ENCODE data around the gene ENO3.

Gene ENO3

DNA sequence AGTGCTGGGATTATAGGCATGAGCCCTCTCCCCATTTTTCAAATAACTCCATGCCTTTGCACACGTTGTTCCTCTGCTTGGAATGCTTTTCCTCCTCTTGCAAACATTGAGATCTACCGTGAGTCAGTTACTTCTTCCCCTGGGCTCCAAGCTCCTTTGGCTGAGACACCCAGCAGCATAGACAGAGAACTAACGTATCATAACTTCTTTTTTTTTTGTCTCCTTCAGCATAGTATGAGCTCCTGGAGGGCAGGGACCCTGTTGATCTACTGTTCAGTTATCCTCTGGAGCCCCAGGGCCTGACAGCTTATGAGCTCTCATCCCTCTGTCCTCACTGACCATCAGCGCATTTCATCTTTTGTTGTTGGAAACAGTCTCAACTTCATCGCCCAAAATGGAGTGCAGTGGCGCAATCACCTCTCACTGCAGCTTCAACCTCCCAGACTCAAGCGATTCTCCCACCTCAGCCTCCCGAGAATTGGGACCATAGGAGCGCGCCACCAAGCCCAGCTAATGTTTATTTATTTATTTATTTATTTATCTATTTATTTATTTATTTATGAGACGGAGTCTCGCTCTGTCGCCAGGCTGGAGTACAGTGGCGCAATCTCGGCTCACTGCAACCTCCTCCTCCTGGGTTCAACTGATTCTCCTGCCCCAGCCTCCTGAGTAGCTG lies 14.5 kb downstream of the ENO3 start:
- H3K27me3 ChIP-seq (ENCODE audit: insufficient read depth, low read length, poor library complexity): no peaks in the 10 kb centered on the region
- H3K18ac ChIP-seq (ENCODE audit: low read length): no peak overlapping the region
- no peak overlapping the region for H3K27ac ChIP-seq (ENCODE audit: low read depth, low read length)
- H3K23ac ChIP-seq (ENCODE audit: low read length): no peak overlapping the region
- no peak overlapping the region for H4K8ac ChIP-seq (ENCODE audit: low read depth, low read length)
- no peak overlapping the region for H2BK120ac ChIP-seq (ENCODE audit: low read depth, low read length)
- no CpG with 5 or more reads among the region's 15 CpGs for WGBS (ENCODE audit: extremely low coverage, insufficient coverage, low lambda C conversion rate)
- no peak overlapping the region for H3K4me3 ChIP-seq (ENCODE audit: low read length)
- peaks cover 10% of the 10 kb centered on the region for H3K79me1 ChIP-seq (ENCODE audit: low read length)
- no peak overlapping the region for H2BK15ac ChIP-seq (replicated peaks; ENCODE audit: low read depth)
- H2BK5ac ChIP-seq (ENCODE audit: low read length): no peak overlapping the region
- H3K56ac ChIP-seq (ENCODE audit: low read length): no peak overlapping the region
- H3K4ac ChIP-seq (ENCODE audit: low read depth, low read length): no peak overlapping the region
- peaks cover 4% of the 10 kb centered on the region for H3K4me1 ChIP-seq (ENCODE audit: control insufficient read depth, low read depth, low read length)
- no peak overlapping the region for H3K4me2 ChIP-seq (ENCODE audit: low read length)
- no peak overlapping the region for H4K5ac ChIP-seq (ENCODE audit: low read length)
- H3K36me3 ChIP-seq (ENCODE audit: control insufficient read depth, insufficient read depth, low read length): no peaks in the 10 kb centered on the region
- no peak for DNase-seq
- peaks cover 6% of the 10 kb centered on the region for H3K79me2 ChIP-seq (ENCODE audit: control insufficient read depth, insufficient read depth, low read length)
- no peak overlapping the region for H2AK5ac ChIP-seq (ENCODE audit: low read length)
- H3K9ac ChIP-seq (ENCODE audit: low read length): no peak overlapping the region

DNA sequence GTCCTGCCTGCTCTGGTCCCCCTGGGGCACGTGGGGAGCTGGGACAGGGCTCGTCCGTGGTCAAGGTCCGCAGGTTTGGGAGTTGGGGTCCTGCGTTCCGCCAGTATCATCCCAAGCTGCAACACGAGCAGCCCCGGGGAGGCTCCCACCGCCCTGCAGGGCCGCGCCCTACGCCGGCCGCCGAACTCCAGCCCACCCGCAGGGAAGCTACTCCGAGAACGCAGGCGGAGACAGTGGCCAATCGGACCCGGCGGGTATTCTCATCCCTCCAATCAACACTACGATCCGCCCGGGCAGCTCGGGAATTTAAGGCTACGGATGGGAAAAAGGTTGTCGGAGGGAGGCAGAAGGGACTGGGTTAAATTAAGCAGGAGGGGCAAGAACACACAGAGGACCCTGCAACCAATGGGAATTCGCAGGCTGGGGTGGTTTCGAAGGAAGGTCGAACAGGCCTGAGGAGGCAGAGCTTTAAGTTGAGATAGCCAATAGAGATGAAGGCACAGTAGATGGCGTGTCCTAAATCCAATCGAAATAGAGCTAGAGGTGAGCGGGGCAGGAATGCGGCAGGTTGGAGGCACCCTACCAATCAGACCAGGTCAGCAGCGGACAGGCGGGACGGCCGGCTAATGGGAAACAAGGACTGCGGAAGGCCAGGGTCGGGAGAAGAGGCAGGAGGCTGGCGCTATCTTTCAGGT lies 16.1 kb downstream of the ENO3 start:
- Histone ChIP-seq H3K79me2 (ENCODE audit: control insufficient read depth, insufficient read depth, low read length) (peaks cover 6% of the 10 kb centered on the region), H3K23ac (ENCODE audit: low read length) (peak overlapping the region; percentile 81), H3K27ac (ENCODE audit: low read depth, low read length) (peak overlapping the region; percentile 97), H3K27me3 (ENCODE audit: insufficient read depth, low read length, poor library complexity) (no peaks in the 10 kb centered on the region), H2BK5ac (ENCODE audit: low read length) (peak overlapping the region; percentile 81), H4K5ac (ENCODE audit: low read length) (no peak overlapping the region), H3K79me1 (ENCODE audit: low read length) (peaks cover 10% of the 10 kb centered on the region), H4K8ac (ENCODE audit: low read depth, low read length) (no peak overlapping the region), H3K36me3 (ENCODE audit: control insufficient read depth, insufficient read depth, low read length) (no peaks in the 10 kb centered on the region), H3K56ac (ENCODE audit: low read length) (peak overlapping the region; percentile 96), H3K9ac (ENCODE audit: low read length) (peak overlapping the region; percentile 94), H2AK5ac (ENCODE audit: low read length) (peak overlapping the region; percentile 68), H3K18ac (ENCODE audit: low read length) (peak overlapping the region; percentile 94), H2BK120ac (ENCODE audit: low read depth, low read length) (peak overlapping the region; percentile 45), H3K4me1 (ENCODE audit: control insufficient read depth, low read depth, low read length) (peaks cover 4% of the 10 kb centered on the region), H3K4me3 (ENCODE audit: low read length) (peak overlapping the region; percentile 58), H3K4ac (ENCODE audit: low read depth, low read length) (peak overlapping the region; percentile 74), H3K4me2 (ENCODE audit: low read length) (peak overlapping the region; percentile 77), H2BK15ac (replicated peaks; ENCODE audit: low read depth) (no peak overlapping the region)
- WGBS (ENCODE audit: extremely low coverage, insufficient coverage, low lambda C conversion rate): no CpG with 5 or more reads among the region's 42 CpGs
- DNase-seq: peak; percentile 100

DNA sequence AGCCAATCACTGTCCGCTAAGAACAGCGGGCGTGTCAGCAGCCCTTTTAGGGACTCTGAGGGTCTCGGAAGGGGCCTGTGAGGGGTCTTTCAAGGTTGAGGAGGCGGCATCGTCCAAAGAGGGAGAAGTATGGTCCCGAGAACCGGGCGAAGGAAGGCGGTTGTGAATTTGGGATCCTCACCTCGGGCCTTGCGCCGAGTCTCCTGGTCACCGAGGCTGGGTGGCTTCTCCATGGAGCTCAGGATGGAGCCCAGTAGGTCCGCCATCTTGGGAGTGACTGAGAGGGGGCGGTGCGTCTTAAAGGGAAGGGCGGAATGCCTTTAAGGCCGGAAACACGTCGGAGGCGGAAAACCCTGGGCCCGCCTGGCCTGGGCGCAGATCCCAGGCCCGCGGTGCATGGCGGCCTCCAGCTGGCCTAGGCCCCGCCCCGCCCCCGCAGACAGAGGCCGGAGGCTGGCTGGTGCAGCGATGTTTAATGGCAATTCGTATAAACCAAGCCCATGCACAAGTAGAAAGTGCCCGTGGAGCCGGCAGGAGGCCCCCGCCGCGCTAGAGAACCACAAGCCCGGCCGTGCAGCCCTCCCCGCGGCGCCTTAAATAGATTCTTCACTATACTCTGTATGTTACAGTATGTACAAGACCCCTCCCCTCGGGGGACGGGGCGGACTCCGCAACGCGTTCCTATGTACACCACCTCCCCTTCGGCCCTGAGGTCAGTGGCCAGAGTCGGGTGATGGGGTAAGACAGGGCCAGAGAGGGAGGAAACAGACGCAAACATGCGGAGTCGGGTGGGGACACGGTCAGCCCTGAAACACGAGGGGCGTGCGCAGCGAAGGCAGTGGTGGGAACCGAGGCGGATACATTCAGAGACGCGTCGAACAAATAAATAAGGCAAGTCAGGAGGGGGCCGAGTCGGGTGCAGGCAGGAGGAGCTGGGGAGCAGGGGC lies 16.9 kb downstream of the ENO3 start, which contains the start of gene SPAG7:
TSS of gene SPAG7 (minus strand) at position 279 of the 947 bp plus-strand sequence. CDS start at position 266, 13 bp downstream.
- peak within 1 kb of the TSS; percentile 45 for H2BK120ac ChIP-seq (ENCODE audit: low read depth, low read length)
- H3K4me1 ChIP-seq (ENCODE audit: control insufficient read depth, low read depth, low read length): peaks cover 4% of the 10 kb centered on the region
- peaks cover 10% of the 10 kb centered on the region for H3K79me1 ChIP-seq (ENCODE audit: low read length)
- H2AK5ac ChIP-seq (ENCODE audit: low read length): peak within 1 kb of the TSS; percentile 68
- no CpG with 5 or more reads among the region's 66 CpGs for WGBS (ENCODE audit: extremely low coverage, insufficient coverage, low lambda C conversion rate)
- peak within 1 kb of the TSS; percentile 94 for H3K9ac ChIP-seq (ENCODE audit: low read length)
- peak within 1 kb of the TSS; percentile 83 for H3K4me3 ChIP-seq (ENCODE audit: low read length)
- H3K4me2 ChIP-seq (ENCODE audit: low read length): peak within 1 kb of the TSS; percentile 91
- peak within 1 kb of the TSS; percentile 97 for H3K27ac ChIP-seq (ENCODE audit: low read depth, low read length)
- H3K27me3 ChIP-seq (ENCODE audit: insufficient read depth, low read length, poor library complexity): no peaks in the 10 kb centered on the region
- H4K5ac ChIP-seq (ENCODE audit: low read length): no peak within 1 kb of the TSS
- peak within 1 kb of the TSS; percentile 99 for H3K56ac ChIP-seq (ENCODE audit: low read length)
- H3K23ac ChIP-seq (ENCODE audit: low read length): peak within 1 kb of the TSS; percentile 81
- peaks cover 6% of the 10 kb centered on the region for H3K79me2 ChIP-seq (ENCODE audit: control insufficient read depth, insufficient read depth, low read length)
- no peak within 1 kb of the TSS for H4K8ac ChIP-seq (ENCODE audit: low read depth, low read length)
- H2BK5ac ChIP-seq (ENCODE audit: low read length): peak within 1 kb of the TSS; percentile 96
- no peak within 1 kb of the TSS for H2BK15ac ChIP-seq (replicated peaks; ENCODE audit: low read depth)
- DNase-seq: peak; percentile 97
- H3K18ac ChIP-seq (ENCODE audit: low read length): peak within 1 kb of the TSS; percentile 94
- H3K36me3 ChIP-seq (ENCODE audit: control insufficient read depth, insufficient read depth, low read length): no peaks in the 10 kb centered on the region
- peak within 1 kb of the TSS; percentile 75 for H3K4ac ChIP-seq (ENCODE audit: low read depth, low read length)

DNA sequence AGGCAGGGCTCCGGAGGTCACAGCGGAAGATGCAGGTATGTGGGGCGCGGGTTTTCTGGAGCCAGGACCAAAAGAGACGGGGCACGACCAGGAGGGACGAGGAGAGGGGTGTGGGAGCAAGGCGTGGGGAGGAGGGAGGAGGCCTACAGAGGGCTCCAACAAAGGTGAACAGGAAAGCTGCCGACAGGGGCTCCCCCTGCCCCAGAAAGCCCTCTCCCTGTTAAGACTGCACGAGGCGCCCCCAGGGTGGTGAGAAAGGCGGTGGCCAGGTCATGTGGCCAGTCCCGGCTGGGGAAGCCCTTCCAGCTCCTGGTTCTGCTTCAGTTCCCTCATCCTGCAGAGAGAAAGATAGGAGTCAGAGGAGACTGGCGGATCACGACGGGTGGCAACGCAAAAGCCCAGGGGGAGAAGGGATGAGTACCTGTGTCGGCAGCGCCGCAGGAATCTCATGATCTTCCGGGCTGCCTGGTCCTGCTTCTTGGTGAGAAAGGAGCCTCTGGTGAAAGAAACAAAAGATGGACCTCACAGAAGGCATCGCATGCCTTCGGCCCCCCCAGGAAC lies 17.6 kb downstream of the ENO3 start:
- Histone ChIP-seq H3K9ac (ENCODE audit: low read length) (peak overlapping the region; percentile 76), H3K4me1 (ENCODE audit: control insufficient read depth, low read depth, low read length) (peaks cover 4% of the 10 kb centered on the region), H2BK15ac (replicated peaks; ENCODE audit: low read depth) (no peak overlapping the region), H3K27me3 (ENCODE audit: insufficient read depth, low read length, poor library complexity) (no peaks in the 10 kb centered on the region), H3K36me3 (ENCODE audit: control insufficient read depth, insufficient read depth, low read length) (no peaks in the 10 kb centered on the region), H3K79me1 (ENCODE audit: low read length) (peaks cover 10% of the 10 kb centered on the region), H3K18ac (ENCODE audit: low read length) (peak overlapping the region; percentile 82), H2BK5ac (ENCODE audit: low read length) (peak overlapping the region; percentile 96), H2BK120ac (ENCODE audit: low read depth, low read length) (peak overlapping the region; percentile 15), H3K56ac (ENCODE audit: low read length) (peak overlapping the region; percentile 99), H3K79me2 (ENCODE audit: control insufficient read depth, insufficient read depth, low read length) (peaks cover 6% of the 10 kb centered on the region), H3K27ac (ENCODE audit: low read depth, low read length) (peak overlapping the region; percentile 58), H2AK5ac (ENCODE audit: low read length) (peak overlapping the region; percentile 90), H4K5ac (ENCODE audit: low read length) (no peak overlapping the region), H3K4me3 (ENCODE audit: low read length) (peak overlapping the region; percentile 83), H3K4ac (ENCODE audit: low read depth, low read length) (peak overlapping the region; percentile 75), H4K8ac (ENCODE audit: low read depth, low read length) (no peak overlapping the region), H3K23ac (ENCODE audit: low read length) (peak overlapping the region; percentile 34), H3K4me2 (ENCODE audit: low read length) (peak overlapping the region; percentile 91)
- DNase-seq: peak; percentile 69
- WGBS (ENCODE audit: extremely low coverage, insufficient coverage, low lambda C conversion rate): no CpG with 5 or more reads among the region's 23 CpGs

DNA sequence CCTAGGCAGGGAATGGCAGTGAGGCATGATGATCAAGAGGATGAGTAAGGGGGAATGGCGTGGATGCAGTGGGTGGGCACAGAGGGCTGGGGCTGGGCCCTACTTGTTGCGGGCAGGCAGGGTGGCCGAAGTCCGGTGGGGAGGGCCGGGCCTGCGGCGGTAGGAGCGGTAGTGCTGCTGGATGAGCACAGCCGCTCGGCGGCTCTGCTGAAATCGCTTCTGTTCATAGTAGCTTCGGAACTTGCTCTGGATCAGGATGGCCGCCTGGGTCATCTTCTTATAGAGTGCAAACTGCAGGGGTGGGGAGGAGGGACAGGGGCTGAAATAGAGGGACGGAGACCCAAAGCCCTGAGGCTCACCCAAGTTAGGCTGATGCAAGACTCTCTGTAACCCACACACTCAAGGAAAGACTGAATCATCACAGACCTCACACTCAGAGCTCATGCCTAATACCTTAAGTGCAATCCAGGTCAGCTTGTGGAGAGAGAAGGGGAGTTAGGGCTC lies 18.2 kb downstream of the ENO3 start:
- Histone ChIP-seq H3K9ac (ENCODE audit: low read length) (peak overlapping the region; percentile 76), H3K27ac (ENCODE audit: low read depth, low read length) (peak overlapping the region; percentile 58), H3K36me3 (ENCODE audit: control insufficient read depth, insufficient read depth, low read length) (no peaks in the 10 kb centered on the region)

More for the DNA sequence above, 18.2 kb downstream of the ENO3 start:
- H3K79me2 ChIP-seq (ENCODE audit: control insufficient read depth, insufficient read depth, low read length): peaks cover 6% of the 10 kb centered on the region
- peak overlapping the region; percentile 90 for H2AK5ac ChIP-seq (ENCODE audit: low read length)
- H3K4me2 ChIP-seq (ENCODE audit: low read length): peak overlapping the region; percentile 91
- H3K4ac ChIP-seq (ENCODE audit: low read depth, low read length): peak overlapping the region; percentile 75
- H4K8ac ChIP-seq (ENCODE audit: low read depth, low read length): no peak overlapping the region
- peak overlapping the region; percentile 83 for H3K4me3 ChIP-seq (ENCODE audit: low read length)
- peak overlapping the region; percentile 99 for H3K56ac ChIP-seq (ENCODE audit: low read length)
- peaks cover 4% of the 10 kb centered on the region for H3K4me1 ChIP-seq (ENCODE audit: control insufficient read depth, low read depth, low read length)
- H3K18ac ChIP-seq (ENCODE audit: low read length): peak overlapping the region; percentile 82
- no peak overlapping the region for H4K5ac ChIP-seq (ENCODE audit: low read length)
- H2BK15ac ChIP-seq (replicated peaks; ENCODE audit: low read depth): no peak overlapping the region
- peaks cover 10% of the 10 kb centered on the region for H3K79me1 ChIP-seq (ENCODE audit: low read length)
- no peak overlapping the region for H3K23ac ChIP-seq (ENCODE audit: low read length)
- no CpG with 5 or more reads among the region's 15 CpGs for WGBS (ENCODE audit: extremely low coverage, insufficient coverage, low lambda C conversion rate)
- no peak overlapping the region for H2BK120ac ChIP-seq (ENCODE audit: low read depth, low read length)
- no peaks in the 10 kb centered on the region for H3K27me3 ChIP-seq (ENCODE audit: insufficient read depth, low read length, poor library complexity)
- peak; percentile 90 for DNase-seq
- no peak overlapping the region for H2BK5ac ChIP-seq (ENCODE audit: low read length)

Data from mesendoderm (in vitro differentiated cells).